Measurements from ENCODE around the gene NTRK3. TPM values are rescaled to one million over a fixed set of nuclear protein-coding genes. Genes with fewer than 3 reads are reported as not detected.

Gene NTRK3
- total RNA-seq, 1 donor from 2014 or later = not detected

DNA sequence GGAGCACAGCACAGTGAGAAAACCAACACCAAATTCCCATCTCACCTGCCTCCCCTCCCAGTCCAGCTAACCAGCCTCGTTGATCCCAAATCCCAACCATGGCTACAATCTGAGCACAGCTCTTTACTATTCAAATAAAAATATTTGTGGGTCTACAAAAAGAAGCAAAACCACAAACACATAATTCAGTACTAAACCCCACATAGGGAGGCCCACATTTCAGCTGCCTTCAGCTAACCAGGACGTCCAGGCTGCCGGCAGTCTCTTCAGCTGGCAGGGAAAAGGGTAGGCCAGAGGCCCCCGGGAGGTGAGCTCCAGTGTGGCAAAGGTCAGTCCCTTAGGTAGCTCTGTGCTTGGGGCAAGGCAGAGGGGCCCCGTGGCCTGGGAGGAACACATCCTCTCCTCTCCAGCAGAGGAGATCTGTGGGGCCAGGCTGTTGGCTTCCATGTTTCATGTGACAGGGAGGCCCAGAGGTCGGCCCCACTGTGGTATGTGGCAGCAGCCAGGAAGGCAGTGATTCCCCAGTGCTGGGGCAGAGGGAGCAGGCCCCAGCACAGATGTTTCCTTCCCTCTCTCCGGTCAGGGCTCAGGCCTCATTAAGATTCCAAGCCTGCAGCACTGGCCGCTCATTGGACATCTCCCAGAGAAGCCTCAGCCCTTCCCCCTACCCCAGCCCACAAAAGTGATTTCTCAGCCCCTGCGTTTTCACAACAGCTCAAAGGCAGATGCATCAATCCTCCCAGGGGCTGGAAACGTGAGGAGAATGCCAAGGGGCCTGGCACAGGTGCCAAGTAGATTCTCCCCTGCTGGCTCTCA is 381.4 kb downstream of the NTRK3 start:
- no peak for DNase-seq (ENCODE audit: low spot score, unreplicated experiment)
- Mint-ChIP-seq H3K4me1 (ENCODE audit: low read depth) (peaks cover 12% of the 10 kb centered on the region), H3K9me3 (ENCODE audit: low read depth) (no peaks in the 10 kb centered on the region), H3K27ac (no peak overlapping the region), H3K36me3 (ENCODE audit: insufficient read depth) (no peaks in the 10 kb centered on the region), H3K4me3 (ENCODE audit: low read depth) (no peak overlapping the region), H3K27me3 (no peaks in the 10 kb centered on the region)
- TF ChIP-seq, protein P1, sequence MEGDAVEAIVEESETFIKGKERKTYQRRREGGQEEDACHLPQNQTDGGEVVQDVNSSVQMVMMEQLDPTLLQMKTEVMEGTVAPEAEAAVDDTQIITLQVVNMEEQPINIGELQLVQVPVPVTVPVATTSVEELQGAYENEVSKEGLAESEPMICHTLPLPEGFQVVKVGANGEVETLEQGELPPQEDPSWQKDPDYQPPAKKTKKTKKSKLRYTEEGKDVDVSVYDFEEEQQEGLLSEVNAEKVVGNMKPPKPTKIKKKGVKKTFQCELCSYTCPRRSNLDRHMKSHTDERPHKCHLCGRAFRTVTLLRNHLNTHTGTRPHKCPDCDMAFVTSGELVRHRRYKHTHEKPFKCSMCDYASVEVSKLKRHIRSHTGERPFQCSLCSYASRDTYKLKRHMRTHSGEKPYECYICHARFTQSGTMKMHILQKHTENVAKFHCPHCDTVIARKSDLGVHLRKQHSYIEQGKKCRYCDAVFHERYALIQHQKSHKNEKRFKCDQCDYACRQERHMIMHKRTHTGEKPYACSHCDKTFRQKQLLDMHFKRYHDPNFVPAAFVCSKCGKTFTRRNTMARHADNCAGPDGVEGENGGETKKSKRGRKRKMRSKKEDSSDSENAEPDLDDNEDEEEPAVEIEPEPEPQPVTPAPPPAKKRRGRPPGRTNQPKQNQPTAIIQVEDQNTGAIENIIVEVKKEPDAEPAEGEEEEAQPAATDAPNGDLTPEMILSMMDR (IDR thresholded peaks at IDR 0.05; ENCODE audit: unreplicated experiment) = no peak

DNA sequence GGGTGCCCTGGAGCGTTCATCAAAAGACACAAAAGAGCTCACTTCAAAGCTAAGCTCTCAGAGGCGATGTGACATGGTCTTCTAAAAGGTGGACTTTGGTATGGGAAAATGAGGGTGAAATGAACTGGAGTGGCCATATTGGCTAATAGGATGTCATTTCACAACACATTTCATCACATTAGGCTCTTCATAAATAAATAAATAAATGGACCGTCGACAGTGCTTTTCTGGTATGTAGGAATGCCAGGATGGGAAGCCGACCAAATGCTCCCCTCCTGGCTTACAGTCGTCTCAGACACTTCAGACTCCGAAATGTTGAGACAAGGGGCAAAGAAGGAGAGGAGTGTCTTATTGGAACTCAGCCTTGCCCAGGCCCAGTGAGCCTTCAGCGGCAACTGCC is 383.0 kb downstream of the NTRK3 start:
- Mint-ChIP-seq H3K4me3 (ENCODE audit: low read depth) (no peak overlapping the region), H3K27me3 (no peaks in the 10 kb centered on the region), H3K4me1 (ENCODE audit: low read depth) (peaks cover 12% of the 10 kb centered on the region), H3K9me3 (ENCODE audit: low read depth) (no peaks in the 10 kb centered on the region), H3K36me3 (ENCODE audit: insufficient read depth) (no peaks in the 10 kb centered on the region), H3K27ac (no peak overlapping the region)
- no peak for DNase-seq (ENCODE audit: low spot score, unreplicated experiment)
- TF ChIP-seq, protein P1 (IDR thresholded peaks at IDR 0.05; ENCODE audit: unreplicated experiment) = no peak

DNA sequence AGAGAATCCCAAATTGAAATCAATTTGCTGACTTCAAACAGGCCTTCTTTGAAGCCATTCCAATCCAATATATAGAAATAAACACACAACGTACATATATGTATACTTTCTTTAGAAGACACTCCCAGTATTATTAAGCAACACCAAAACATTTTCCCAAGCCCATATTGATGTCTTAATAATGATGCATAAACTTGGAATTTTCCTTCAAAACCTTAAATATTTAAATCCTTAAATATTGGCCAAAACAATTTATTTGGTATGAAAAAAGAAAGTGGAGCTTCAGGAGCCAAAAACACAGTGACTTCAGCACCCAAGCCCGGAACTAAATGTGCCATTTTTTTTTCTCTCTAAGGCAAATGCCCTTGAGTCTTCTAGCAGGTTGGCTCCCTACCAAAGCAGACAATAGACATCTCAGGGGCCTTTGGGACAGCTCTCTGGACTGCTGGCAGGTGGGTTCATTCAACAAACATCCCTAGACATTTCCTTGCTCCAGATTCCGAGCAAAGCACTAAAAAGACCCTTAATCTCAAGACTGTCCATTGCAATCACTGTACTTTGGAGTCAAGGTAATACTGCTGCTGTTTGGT is 384.7 kb downstream of the NTRK3 start:
- no peak overlapping the region for H3K4me3 Mint-ChIP-seq (ENCODE audit: low read depth)
- no peak overlapping the region for H3K27ac Mint-ChIP-seq

DNA sequence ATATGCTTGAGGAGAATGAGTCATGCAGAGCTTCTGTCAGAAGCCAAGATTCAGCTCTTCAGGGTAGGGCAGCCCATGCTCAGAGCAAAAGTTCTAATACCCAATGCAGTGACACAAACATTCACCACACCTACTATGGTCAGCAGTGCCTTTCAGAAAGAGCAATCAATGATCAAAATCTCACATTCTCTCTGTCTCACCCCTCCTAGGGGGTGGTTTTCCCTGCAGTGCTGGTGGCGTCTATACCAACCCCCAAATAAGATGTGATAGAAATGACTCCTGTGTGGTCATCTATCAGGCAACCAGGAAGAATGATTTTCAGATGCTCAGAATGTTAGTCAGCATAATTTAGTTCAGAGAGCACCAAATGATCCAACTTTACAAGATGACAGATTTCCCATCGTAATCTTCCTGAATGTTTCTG is 385.3 kb downstream of the NTRK3 start:
- no peak overlapping the region for H3K27ac Mint-ChIP-seq
- H3K36me3 Mint-ChIP-seq (ENCODE audit: insufficient read depth) = no peaks in the 10 kb centered on the region
- TF ChIP-seq, protein P1 (IDR thresholded peaks at IDR 0.05; ENCODE audit: unreplicated experiment) = no peak
- no peak overlapping the region for H3K4me3 Mint-ChIP-seq (ENCODE audit: low read depth)
- peaks cover 10% of the 10 kb centered on the region for H3K4me1 Mint-ChIP-seq (ENCODE audit: low read depth)
- H3K9me3 Mint-ChIP-seq (ENCODE audit: low read depth) = no peaks in the 10 kb centered on the region
- peaks cover 9% of the 10 kb centered on the region for H3K27me3 Mint-ChIP-seq
- DNase-seq (ENCODE audit: low spot score, unreplicated experiment) = no peak

More for the DNA sequence above, 384.7 kb downstream of the NTRK3 start:
- Mint-ChIP-seq H3K36me3 (ENCODE audit: insufficient read depth) (no peaks in the 10 kb centered on the region), H3K27me3 (peaks cover 6% of the 10 kb centered on the region), H3K4me1 (ENCODE audit: low read depth) (peaks cover 10% of the 10 kb centered on the region), H3K9me3 (ENCODE audit: low read depth) (no peaks in the 10 kb centered on the region)
- DNase-seq (ENCODE audit: low spot score, unreplicated experiment) = no peak
- TF ChIP-seq, protein P1 (IDR thresholded peaks at IDR 0.05; ENCODE audit: unreplicated experiment) = no peak

DNA sequence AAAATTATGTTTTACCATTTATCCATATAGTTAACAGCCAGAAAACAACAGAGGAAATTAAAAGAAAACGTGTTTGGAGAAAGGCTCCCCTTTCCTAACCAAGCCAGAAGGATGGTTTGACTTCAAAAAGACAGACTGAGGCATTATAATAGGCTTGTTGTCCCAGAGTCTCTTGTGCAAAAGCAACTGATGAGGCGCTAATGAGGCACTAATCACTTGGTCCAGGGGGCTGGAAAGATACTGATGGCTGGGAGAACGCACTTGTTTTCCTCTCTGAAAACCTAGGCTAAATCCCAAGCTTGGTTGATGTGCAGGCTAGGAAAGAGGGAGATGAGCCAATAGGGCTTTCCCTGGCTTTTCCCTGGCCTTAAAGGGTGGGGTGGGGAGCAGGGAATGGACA is 389.6 kb downstream of the NTRK3 start:
- Mint-ChIP-seq H3K27me3 (peaks cover 23% of the 10 kb centered on the region), H3K4me3 (ENCODE audit: low read depth) (no peak overlapping the region), H3K27ac (no peak overlapping the region), H3K4me1 (ENCODE audit: low read depth) (peaks cover 2% of the 10 kb centered on the region), H3K36me3 (ENCODE audit: insufficient read depth) (no peaks in the 10 kb centered on the region), H3K9me3 (ENCODE audit: low read depth) (no peaks in the 10 kb centered on the region)
- TF ChIP-seq, protein P1 (IDR thresholded peaks at IDR 0.05; ENCODE audit: unreplicated experiment) = no peak
- no peak for DNase-seq (ENCODE audit: low spot score, unreplicated experiment)

All from progenitor cell of endocrine pancreas (in vitro differentiated cells).